Cardiac muscle cell (in vitro differentiated cells and primary cell): ENCODE measurements around the gene OSR1. TPM values are rescaled to one million over a fixed set of nuclear protein-coding genes. Genes with fewer than 3 reads are reported as not detected.

Experiments
- DNase-seq, 2 donors: peaks; one replicate each; pipeline versions ENCODE4 v3.0.0 to v3.0.0-alpha.2; 2010 to 2017; ENCODE audit warnings: low read depth in 1 of 2, low spot score in 1 of 2
- H3K27ac ChIP-seq: fragments of 200-600 bp; sonication (generic); 2 replicates; pipeline ENCODE4 v1.5.1; 2016
- H3K27me3 ChIP-seq: fragments of 200-600 bp; sonication (generic); 2 replicates; pipeline ENCODE4 v1.6.0; 2016; ENCODE audit warnings: control low read depth
- H3K36me3 ChIP-seq: fragments of 200-600 bp; sonication (generic); 2 replicates; pipeline ENCODE4 v1.5.1; 2016; ENCODE audit warnings: control low read depth
- H3K4me1 ChIP-seq: fragments of 200-600 bp; sonication (generic); 2 replicates; pipeline ENCODE4 v1.8.1; 2017; ENCODE audit warnings: low read depth, mild to moderate bottlenecking, mixed run types
- H3K4me3 ChIP-seq: fragments of 200-600 bp; sonication (generic); 2 replicates; pipeline ENCODE4 v1.5.1; 2016; ENCODE audit warnings: mild to moderate bottlenecking
- H3K9me3 ChIP-seq: fragments of 200-600 bp; sonication (generic); 2 replicates; pipeline ENCODE4 v1.5.1; 2017; ENCODE audit warnings: low read depth, mild to moderate bottlenecking, control low read depth
- CTCF ChIP-seq: IDR thresholded peaks from 2 replicates; pipeline ENCODE4 v1.5.1; 2012; ENCODE audit warnings: low read depth, mild to moderate bottlenecking, low read length
- polyA plus RNA-seq: library from polyadenylated mRNA; unstranded; fragments of >200 nt; fragmentation: Nextera tagmentation; extraction: Ambion mirVana; gene quantifications from 2 replicates; pipeline ENCODE4 v1.2.1, GENCODE V29; 2016
- total RNA-seq: library from RNA; depleted of rRNA; stranded (reverse); fragments of >200 nt; gene quantifications from 2 replicates; pipeline ENCODE4 v1.2.3, GENCODE V29; 2016

The OSR1 gene
- total and polyA plus RNA-seq, 2 experiments from 2014 or later: 20.8 to 23.2 TPM

DNA sequence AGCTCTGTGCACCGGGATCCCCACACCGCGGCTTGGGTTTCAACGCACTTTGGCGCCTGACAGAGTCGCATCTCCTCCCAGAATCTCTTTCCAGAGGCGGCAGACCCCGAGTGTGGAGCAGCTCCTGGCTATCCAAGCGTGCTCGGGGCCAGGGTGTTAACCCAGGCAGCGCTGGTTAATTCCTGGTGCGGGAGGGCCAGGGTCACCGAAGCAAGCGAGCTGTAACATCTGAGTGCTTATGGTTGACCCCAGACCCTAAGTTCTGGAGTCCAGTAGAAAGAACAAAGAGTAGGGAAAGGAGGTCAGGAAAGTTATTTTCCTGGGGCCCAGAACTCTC is 566 bp upstream of the OSR1 start:
- no peaks in the 10 kb centered on the region for H3K36me3 ChIP-seq

GRCh38 chr2:19357402-19358241 is 801 bp downstream of the OSR1 start:
- H3K36me3 ChIP-seq: peaks cover 4% of the 10 kb centered on the region
- no peak for TF ChIP-seq CTCF
- no peaks in the 10 kb centered on the region for H3K9me3 ChIP-seq
- peaks cover 95% of the 10 kb centered on the region for H3K27me3 ChIP-seq
- peak; percentile 51 to 52 for DNase-seq
- H3K4me3 ChIP-seq: peak overlapping the region; percentile 78
- H3K4me1 ChIP-seq: peaks cover 7% of the 10 kb centered on the region
- no peak overlapping the region for H3K27ac ChIP-seq

More for the DNA sequence above, 566 bp upstream of the OSR1 start:
- Histone ChIP-seq H3K4me1 (peaks cover 7% of the 10 kb centered on the region), H3K4me3 (peak overlapping the region; percentile 78), H3K27ac (no peak overlapping the region), H3K9me3 (no peaks in the 10 kb centered on the region), H3K27me3 (peaks cover 95% of the 10 kb centered on the region)
- no peak for TF ChIP-seq CTCF
- DNase-seq: no peak

GRCh38 chr2:19356545-19357401 is 1.6 kb downstream of the OSR1 start:
- peaks cover 9% of the 10 kb centered on the region for H3K4me1 ChIP-seq

GRCh38 chr2:19355931-19356544 is 2.4 kb downstream of the OSR1 start:
- Histone ChIP-seq H3K4me3 (peak overlapping the region; percentile 78), H3K27me3 (peaks cover 95% of the 10 kb centered on the region), H3K9me3 (no peaks in the 10 kb centered on the region), H3K27ac (no peak overlapping the region), H3K36me3 (peaks cover 5% of the 10 kb centered on the region), H3K4me1 (peaks cover 13% of the 10 kb centered on the region)
- DNase-seq: peak in 1 of 2 donors; percentile 43
- no peak for TF ChIP-seq CTCF

More at GRCh38 chr2:19356545-19357401, 1.6 kb downstream of the OSR1 start:
- peaks cover 95% of the 10 kb centered on the region for H3K27me3 ChIP-seq
- H3K27ac ChIP-seq: no peak overlapping the region
- peak overlapping the region; percentile 78 for H3K4me3 ChIP-seq
- TF ChIP-seq CTCF: no peak
- no peak for DNase-seq
- peaks cover 5% of the 10 kb centered on the region for H3K36me3 ChIP-seq
- no peaks in the 10 kb centered on the region for H3K9me3 ChIP-seq

DNA sequence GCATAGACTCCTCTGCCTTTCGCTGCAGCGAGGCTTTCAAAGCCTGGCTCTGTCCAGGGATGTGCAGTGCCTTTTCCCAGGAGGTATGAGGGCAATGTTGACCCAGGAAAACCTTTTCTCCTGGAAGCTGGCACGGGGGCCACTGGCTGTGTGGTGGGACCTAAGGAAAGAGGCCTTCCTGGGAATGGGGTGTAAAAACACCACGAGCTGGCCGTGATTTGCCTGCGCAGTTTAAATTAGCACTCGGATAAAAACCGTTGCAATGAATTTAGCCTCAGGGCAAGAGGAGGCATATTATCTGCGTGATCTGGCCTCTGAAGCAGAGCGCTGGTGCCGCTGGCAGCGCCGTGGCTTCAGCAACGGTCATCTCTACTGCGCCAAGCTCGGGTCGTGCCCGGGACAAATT is 3.0 kb downstream of the OSR1 start:
- Histone ChIP-seq H3K4me1 (peaks cover 13% of the 10 kb centered on the region), H3K36me3 (peaks cover 5% of the 10 kb centered on the region), H3K9me3 (no peaks in the 10 kb centered on the region), H3K27ac (no peak overlapping the region), H3K27me3 (peaks cover 95% of the 10 kb centered on the region), H3K4me3 (no peak overlapping the region)
- TF ChIP-seq CTCF: no peak
- DNase-seq: no peak
